ENCODE results near the gene CNGA1. TPM values are rescaled to one million over a fixed set of nuclear protein-coding genes. Genes with fewer than 3 reads are reported as not detected.
A peak's percentile ranks its signal among the peaks of the same experiment; 100 is the strongest.
"Not testable (repeated sequence)": the region's sequence is repeated elsewhere in the genome, so short reads cannot be mapped to it uniquely, and the experiment has no call there.

The CNGA1 gene
- total RNA-seq, 3 donors from 2014 or later: 1.9 to 5.1 (median 2.3) TPM

GRCh38 chr4:47917163-47917562 lies 99.3 kb downstream of the CNGA1 start:
- H3K27ac ChIP-seq; H3K4me3 ChIP-seq; DNase-seq (ENCODE audit: low spot score in 2 of 2); H3K27me3 ChIP-seq; H3K4me1 ChIP-seq; H3K36me3 ChIP-seq; H3K9me3 ChIP-seq; intact Hi-C loops (cut with DNase I; ENCODE audit: low total_unique reads): not testable (repeated sequence)

- no peak overlapping the region for H3K4me3 ChIP-seq
- H3K27ac ChIP-seq: no peak overlapping the region
- DNase-seq (ENCODE audit: low spot score in 2 of 2): no peak
- H3K36me3 ChIP-seq: no peaks in the 10 kb centered on the region
- intact Hi-C loops (cut with DNase I; ENCODE audit: low total_unique reads): no loop called here
- no peaks in the 10 kb centered on the region for H3K27me3 ChIP-seq
- H3K4me1 ChIP-seq: peaks cover 0 to 6% of the 10 kb centered on the region in 2 donors
- H3K9me3 ChIP-seq: no peaks in the 10 kb centered on the region
- TF ChIP-seq CTCF (IDR thresholded peaks at IDR 0.05) (no peak), POLR2A (IDR thresholded peaks at IDR 0.05) (no peak), POLR2AphosphoS5 (IDR thresholded peaks at IDR 0.05) (no peak)
Observed at GRCh38 chr4:47915378-47915777, 101.1 kb downstream of the CNGA1 start.

- H3K36me3 ChIP-seq: no peaks in the 10 kb centered on the region
- intact Hi-C loops (cut with DNase I; ENCODE audit: low total_unique reads): no loop called here
- peak overlapping the region; percentile 84 to 89 for H3K27ac ChIP-seq
- peak overlapping the region; percentile 75 to 87 (median 86) for H3K4me3 ChIP-seq
- peaks cover 0 to 6% of the 10 kb centered on the region in 2 donors for H3K4me1 ChIP-seq
- TF ChIP-seq CTCF (IDR thresholded peaks at IDR 0.05) (no peak), POLR2A (IDR thresholded peaks at IDR 0.05) (no peak), POLR2AphosphoS5 (IDR thresholded peaks at IDR 0.05) (no peak)
- H3K9me3 ChIP-seq: no peaks in the 10 kb centered on the region
- H3K27me3 ChIP-seq: no peaks in the 10 kb centered on the region
- no peak for DNase-seq (ENCODE audit: low spot score in 2 of 2)
Observed at GRCh38 chr4:47914926-47915237, 101.6 kb downstream of the CNGA1 start.

- no peaks in the 10 kb centered on the region for H3K9me3 ChIP-seq
- H3K4me1 ChIP-seq: peaks cover 0 to 6% of the 10 kb centered on the region in 2 donors
- intact Hi-C loops (cut with DNase I; ENCODE audit: low total_unique reads): no loop called here
- DNase-seq (ENCODE audit: low spot score in 2 of 2): peak; percentile 95 to 97
- peak within 1 kb of the TSS; percentile 75 to 87 (median 86) for H3K4me3 ChIP-seq
- H3K27me3 ChIP-seq: no peaks in the 10 kb centered on the region
- TF ChIP-seq POLR2AphosphoS5 (IDR thresholded peaks at IDR 0.05) (peak; percentile 56 to 83 (median 75)), CTCF (IDR thresholded peaks at IDR 0.05) (no peak), POLR2A (IDR thresholded peaks at IDR 0.05) (peak; percentile 47)
- H3K27ac ChIP-seq: peak within 1 kb of the TSS; percentile 84 to 89
- no peaks in the 10 kb centered on the region for H3K36me3 ChIP-seq
Observed at GRCh38 chr4:47914220-47914925, 102.1 kb downstream of the CNGA1 start, which contains the start of gene NFXL1. TSS of gene NFXL1 (minus strand) at chr4:47914583. CDS start at chr4:47914203, 380 bp downstream.

GRCh38 chr4:47913861-47914219 lies 102.6 kb downstream of the CNGA1 start:
- Histone ChIP-seq H3K4me1 (peaks cover 0 to 6% of the 10 kb centered on the region in 2 donors), H3K27me3 (no peaks in the 10 kb centered on the region), H3K4me3 (peak overlapping the region; percentile 75 to 87 (median 86)), H3K27ac (peak overlapping the region; percentile 84 to 89), H3K9me3 (no peaks in the 10 kb centered on the region), H3K36me3 (no peaks in the 10 kb centered on the region)
- intact Hi-C loops (cut with DNase I; ENCODE audit: low total_unique reads): no loop called here
- TF ChIP-seq CTCF (IDR thresholded peaks at IDR 0.05): no peak
- TF ChIP-seq POLR2AphosphoS5 (IDR thresholded peaks at IDR 0.05): no peak
- no peak for TF ChIP-seq POLR2A (IDR thresholded peaks at IDR 0.05)
- peak in 1 of 2 donors; percentile 21 for DNase-seq (ENCODE audit: low spot score in 2 of 2)
